ENCODE data around the gene MS4A18.

The MS4A18 gene

GRCh38 chr11:60790726-60791125 lies 66.2 kb downstream of the MS4A18 start:
- DNase-seq: no peak

GRCh38 chr11:60791153-60791933 lies 66.8 kb downstream of the MS4A18 start:
- no peak for DNase-seq

- DNase-seq: no peak
These were observed 68.0 kb downstream of the MS4A18 start for GRCh38 chr11:60792521-60792920.
